HG03354 (cell line): ENCODE results near the gene C1orf56.
A peak's percentile ranks its signal among the peaks of the same experiment; 100 is the strongest.
"Not testable (repeated sequence)": the region's sequence is repeated elsewhere in the genome, so short reads cannot be mapped to it uniquely, and the experiment has no call there.

Experiments
- ATAC-seq: cut with Tn5 transposase; IDR thresholded peaks from one replicate; pipeline ENCODE4 v1.9.1; 2021; ENCODE audit warnings: mild to moderate bottlenecking; ENCODE audit not compliant: unreplicated experiment, poor library complexity, severe bottlenecking

C1orf56 gene

DNA sequence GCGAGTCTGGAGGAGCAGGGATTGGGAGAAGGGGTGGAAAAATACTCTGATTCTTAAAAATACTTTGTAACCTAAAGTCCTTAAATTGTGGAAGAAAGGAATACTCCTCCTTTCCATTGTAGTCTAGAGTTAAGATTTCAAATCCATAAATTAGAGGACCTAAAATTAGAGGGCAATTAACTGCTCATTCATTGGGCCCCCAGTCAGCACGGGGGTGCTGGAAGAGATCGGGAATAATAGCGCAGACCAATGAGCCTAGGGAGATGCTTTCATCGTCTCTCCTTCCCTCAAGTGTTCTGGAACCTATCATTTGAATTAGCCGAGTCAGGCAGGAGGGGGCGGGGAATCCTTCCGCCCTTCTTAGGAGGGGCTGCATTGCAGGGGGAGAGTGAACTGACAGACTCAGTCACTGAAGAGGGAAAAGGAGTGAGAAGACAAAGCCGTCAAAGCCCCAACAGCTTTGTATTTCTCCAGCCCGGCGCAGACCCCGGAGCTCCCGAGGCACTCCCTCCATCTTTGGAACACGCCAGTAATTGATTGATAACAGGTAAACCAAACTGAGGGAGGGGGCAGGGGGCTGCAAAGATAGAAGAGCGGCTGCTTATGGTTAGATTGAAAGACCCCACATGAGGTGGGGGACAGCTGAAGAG lies 12.6 kb downstream of the C1orf56 start, which contains the start of gene MLLT11:
TSS of gene MLLT11 (plus strand) at position 391 of the 650 bp plus-strand sequence. CDS start 6,828 bp downstream, outside the sequence.
- no peak for ATAC-seq

DNA sequence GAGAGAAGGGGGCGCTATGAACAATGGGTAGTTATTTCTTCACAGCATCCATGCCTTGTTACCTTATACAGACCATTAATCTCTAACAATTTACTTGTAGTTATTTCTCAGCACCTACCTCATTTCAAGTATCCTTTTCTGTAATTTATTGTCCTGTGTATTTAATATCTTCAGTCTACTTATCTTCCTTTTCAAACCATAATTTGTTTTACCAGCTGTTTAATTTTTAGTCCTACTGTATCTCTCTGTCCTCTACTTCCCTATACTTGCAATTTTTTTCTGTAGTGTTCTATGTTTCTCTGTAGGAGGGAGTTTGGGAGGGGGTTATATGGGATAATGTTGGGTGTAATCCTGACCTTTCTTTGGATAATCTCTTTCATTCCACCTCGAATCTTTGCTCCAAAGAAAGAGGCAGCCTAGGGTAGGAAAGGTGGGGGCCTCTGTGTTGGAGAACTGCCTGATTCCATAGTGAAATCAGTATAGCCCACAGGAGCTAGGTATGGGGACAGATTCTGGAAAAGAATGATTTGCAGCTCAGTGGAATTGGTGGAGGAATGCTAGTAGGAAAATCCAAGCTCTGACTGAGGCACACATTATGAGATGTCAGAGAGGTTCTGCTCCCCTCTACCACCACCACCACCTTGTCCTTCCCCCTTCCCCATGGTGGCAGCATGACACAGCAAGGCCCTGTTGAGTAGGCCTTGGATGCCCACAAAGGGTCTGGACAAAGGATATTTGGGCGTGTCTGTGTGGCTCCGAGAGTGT lies 13.3 kb downstream of the C1orf56 start:
- no peak for ATAC-seq

DNA sequence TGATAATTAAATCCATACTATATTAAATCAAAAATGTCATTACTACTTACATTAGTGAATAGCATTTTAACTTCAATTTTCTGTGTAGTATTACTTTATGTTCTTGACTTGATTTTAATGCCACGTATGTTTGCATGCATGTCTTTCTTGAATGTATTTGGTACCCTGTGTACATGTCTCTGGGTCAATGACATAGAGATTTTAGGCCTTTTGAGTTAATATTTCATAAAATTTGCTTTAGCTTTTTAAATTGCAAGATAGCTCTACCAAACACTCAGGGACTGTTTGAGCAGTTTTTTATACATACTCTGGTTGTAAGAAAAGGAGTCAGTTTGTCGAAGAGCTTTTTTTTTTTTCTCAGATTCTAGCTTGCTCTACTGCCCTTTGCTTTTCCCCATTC lies 14.2 kb downstream of the C1orf56 start:
- no peak for ATAC-seq

DNA sequence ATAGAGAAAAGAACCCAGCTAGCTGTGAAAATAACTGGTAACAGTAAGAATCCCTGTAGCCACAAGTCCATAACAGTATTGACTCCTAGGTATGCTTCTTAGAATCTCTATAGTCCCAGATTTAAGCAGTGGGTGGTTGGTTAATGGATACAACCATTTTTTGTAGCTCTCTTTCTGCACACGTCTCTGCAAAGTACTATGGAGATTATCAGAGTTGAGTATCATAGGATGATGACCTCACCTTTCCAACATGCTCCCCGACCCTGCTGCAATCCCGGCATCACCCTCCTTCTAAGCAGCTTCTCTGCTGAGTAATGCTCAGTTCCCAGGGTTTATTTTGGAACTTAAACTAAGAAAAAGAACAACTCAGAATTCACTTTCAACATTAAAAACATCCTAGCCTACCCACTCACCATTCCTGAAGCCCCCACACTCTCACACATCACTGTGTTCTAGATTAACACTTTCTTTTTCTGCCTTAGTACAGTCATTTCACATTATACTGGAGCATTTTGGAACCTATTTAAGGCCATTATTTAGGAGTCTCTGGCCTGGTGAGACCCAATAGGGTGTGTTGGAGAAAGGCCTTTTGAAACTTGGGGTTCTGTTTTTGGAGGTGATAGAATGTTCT lies 15.3 kb downstream of the C1orf56 start:
- ATAC-seq: no peak

DNA sequence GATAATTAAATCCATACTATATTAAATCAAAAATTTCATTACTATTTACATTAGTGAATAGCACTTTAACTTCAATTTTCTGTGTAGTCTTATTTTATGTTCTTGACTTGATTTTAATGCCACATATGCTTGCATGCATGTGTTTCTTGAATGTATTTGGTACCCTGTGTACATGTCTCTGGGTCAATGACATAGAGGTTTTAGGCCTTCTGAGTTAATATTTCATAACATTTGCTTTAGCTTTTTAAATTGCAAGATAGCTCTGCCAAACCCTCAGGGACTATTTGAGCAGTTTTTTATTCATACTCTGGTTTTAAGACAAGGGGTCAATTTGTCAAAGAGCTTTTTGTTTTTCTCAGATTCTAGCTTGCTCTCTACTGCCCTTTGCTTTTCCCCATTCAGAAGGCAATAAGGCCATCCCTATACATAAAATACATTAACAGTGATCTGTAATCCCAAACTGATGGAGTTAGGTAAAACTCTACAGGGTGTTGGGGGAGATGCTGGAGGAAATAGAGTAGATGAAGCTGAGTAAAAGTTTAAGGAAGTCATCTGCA lies 17.6 kb downstream of the C1orf56 start:
- no peak for ATAC-seq

DNA sequence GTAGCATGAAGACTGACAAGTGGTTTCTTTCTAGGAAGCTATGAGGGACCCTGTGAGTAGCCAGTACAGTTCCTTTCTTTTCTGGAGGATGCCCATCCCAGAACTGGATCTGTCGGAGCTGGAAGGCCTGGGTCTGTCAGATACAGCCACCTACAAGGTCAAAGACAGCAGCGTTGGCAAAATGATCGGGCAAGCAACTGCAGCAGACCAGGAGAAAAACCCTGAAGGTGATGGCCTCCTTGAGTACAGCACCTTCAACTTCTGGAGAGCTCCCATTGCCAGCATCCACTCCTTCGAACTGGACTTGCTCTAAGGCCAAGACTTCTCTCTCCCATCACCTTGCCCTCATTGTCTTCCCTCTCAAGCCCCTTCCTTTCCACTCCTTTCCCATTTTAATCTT lies 19.6 kb downstream of the C1orf56 start:
- no peak for ATAC-seq

DNA sequence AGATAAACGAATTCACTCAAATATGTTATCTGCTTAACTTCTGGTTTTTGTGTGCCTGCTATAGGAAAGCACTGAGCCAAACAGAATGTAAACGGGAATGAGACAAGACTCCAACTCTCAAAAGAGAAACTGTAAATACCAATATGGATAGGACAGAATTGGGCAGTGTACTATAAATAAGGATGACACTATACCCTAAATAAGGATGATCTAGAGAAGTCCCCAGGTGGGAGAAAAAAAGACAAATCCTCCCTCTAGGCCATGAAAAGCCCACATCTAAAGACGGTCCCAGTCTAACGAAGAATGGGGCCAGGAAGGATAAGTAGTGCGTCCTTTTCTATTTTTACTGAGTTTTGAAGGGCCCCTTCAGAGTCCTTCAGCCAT lies 21.5 kb downstream of the C1orf56 start:
- no peak for ATAC-seq

DNA sequence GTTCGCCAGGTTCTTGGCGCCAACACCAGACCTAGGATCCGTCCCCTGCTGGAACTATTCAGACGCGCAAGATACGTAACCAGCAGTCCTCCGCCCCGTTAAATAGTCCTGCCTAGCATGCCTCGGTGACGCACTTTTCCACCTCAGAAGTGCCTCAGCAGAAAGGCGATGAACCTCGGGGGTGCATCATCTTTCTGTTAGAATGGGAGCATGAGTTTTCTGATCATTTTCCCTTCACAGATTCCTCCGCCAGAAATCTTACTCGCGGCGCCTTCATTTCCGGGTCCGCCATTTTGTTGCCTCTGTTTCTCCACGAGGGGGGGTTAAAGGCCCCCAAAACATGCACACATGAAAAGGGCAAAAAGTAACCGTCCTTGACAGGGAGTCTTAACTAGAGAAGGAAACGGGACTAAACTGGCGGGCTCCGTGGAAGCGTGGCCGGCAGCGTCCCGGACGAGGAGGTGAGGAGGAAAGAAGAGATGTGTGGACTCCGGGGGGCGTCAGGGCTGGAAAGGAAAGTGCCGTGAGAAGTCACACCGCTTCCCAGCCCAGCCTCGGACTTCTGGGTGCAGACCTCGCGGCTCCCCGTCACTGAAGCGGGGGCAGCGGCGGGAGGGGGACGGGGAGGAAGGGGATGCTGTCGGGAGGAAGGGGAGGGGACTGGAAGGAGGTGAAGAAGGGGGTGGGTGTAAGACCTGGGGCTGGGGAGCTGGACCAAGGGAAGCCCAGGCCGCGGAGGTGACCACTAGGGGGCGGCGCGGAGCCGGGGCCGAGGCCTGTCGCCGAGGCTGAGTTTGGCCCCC lies 23.1 kb downstream of the C1orf56 start, which contains the start of gene GABPB2:
TSS of gene GABPB2 (plus strand) at position 288 of the 803 bp plus-strand sequence. CDS start 17,429 bp downstream, outside the sequence.
- peak; percentile 83 for ATAC-seq

DNA sequence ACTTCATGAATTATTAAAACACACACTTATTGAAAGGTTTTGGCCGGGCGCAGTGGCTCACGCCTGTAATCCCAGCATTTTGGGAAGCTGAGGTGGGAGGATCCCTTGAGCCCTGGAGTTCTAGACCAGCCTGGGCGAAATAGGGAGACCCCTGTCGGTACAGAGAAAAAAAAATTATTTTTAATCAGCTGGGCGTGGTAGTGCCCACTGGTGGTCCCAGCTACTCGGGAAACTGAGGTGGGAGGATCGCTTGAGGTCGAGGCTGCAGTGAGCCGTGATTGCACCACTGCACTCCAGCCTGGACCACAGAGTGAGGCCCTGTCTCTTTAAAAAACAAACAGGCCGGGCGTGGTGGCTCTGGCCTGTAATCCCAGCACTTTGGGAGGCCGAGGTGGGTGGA lies 24.7 kb downstream of the C1orf56 start:
- ATAC-seq: no peak

DNA sequence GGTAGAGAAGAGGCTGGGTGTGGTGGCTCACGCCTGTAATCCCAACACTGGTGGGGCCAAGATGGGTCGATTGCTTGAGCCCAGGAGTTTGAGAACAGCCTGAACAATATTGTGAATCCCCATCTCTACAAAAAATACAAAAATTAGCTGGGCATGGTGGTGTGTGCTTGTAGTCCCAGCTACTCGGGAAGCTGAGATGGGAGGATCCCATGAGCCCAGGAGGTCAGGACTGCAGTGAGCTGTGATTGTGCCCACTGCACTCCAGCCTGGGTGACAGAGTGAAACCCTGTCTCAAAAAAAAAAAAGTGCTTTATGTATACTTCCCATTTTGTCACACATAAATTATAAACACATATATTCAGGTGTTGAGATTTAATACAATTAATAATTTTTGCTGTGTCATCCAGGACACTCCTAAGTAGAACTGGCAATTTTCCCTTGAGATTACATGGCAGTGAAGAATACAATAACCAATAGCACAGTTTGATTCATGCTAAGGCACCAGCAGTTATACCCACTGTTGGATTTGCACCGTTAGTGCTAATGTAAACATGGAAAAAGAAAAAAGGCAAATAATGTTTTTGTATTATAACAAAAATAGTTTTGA lies 38.5 kb downstream of the C1orf56 start:
- ATAC-seq: no peak

DNA sequence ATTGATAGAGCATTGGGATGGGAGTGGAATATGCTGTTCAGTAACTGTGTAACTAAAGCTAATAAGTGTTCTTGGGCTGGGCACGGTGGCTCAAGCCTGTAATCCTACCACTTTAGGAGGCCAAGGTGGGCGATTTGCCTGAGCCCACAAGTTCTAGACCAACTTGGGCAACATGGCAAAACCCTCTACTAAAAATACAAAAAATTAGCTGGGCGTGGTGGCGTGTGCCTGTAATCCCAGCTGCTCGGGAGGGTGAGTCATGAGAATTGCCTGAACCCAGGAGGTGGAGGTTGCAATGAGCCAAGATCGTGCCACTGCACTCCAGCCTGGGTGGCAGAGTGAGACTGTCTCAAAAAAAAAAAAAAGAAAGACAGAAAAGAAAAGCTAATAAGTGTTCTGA lies 49.9 kb downstream of the C1orf56 start:
- ATAC-seq: not testable (repeated sequence)

DNA sequence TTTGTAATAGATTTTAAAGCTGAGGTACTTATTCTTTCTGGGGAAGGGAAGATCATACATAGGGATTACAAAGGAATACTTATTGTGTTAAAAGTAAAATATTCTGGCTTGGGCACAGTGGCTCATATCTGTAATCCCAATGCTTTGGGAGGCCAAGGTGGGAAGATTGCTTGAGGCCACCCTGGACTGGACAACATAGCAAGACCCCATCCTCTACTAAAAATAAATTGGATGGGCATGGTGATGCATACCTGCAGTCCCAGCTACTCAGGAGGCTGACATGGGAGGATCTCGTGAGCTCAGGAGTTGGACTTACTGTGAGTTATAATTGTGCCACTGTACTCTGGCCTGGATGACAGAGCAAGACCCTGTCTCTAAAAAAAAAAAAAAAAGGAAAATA lies 50.6 kb downstream of the C1orf56 start:
- ATAC-seq: no peak
